HG02938 (cell line): Measurements from ENCODE around the gene RAB9B.
"Not testable (repeated sequence)": the region's sequence is repeated elsewhere in the genome, so short reads cannot be mapped to it uniquely, and the experiment has no call there.

Experiments
- ATAC-seq: cut with Tn5 transposase; IDR thresholded peaks from one replicate; pipeline ENCODE4 v1.9.1; 2021; ENCODE audit warnings: mild to moderate bottlenecking, moderate library complexity; ENCODE audit not compliant: unreplicated experiment

The RAB9B gene

GRCh38 chrX:103817101-103817500, 15.0 kb downstream of the RAB9B start:
- ATAC-seq = not testable (repeated sequence)

GRCh38 chrX:103811858-103812257, 20.2 kb downstream of the RAB9B start:
- no peak for ATAC-seq

- ATAC-seq = no peak
Measured at GRCh38 chrX:103806862-103807474, 25.1 kb downstream of the RAB9B start.

- ATAC-seq = no peak
Measured at GRCh38 chrX:103805860-103806259, 26.2 kb downstream of the RAB9B start.

- ATAC-seq = no peak
Measured at GRCh38 chrX:103800318-103800717, 31.7 kb downstream of the RAB9B start.

GRCh38 chrX:103797691-103798090, 34.4 kb downstream of the RAB9B start:
- no peak for ATAC-seq

- no peak for ATAC-seq
Measured at GRCh38 chrX:103794119-103794518, 37.9 kb downstream of the RAB9B start.

- ATAC-seq = no peak
Measured at GRCh38 chrX:103793545-103793940, 38.5 kb downstream of the RAB9B start.

GRCh38 chrX:103792916-103793544, 39.0 kb downstream of the RAB9B start:
- ATAC-seq = no peak

GRCh38 chrX:103791826-103792485, 40.1 kb downstream of the RAB9B start:
- no peak for ATAC-seq

- no peak for ATAC-seq
Measured at GRCh38 chrX:103791228-103791627, 40.8 kb downstream of the RAB9B start.

GRCh38 chrX:103789004-103789403, 43.1 kb downstream of the RAB9B start:
- peak; percentile 79 for ATAC-seq

- ATAC-seq = no peak
Measured at GRCh38 chrX:103783971-103784370, 48.1 kb downstream of the RAB9B start.

GRCh38 chrX:103783196-103783595, 48.9 kb downstream of the RAB9B start:
- ATAC-seq = no peak

GRCh38 chrX:103782640-103783039, 49.4 kb downstream of the RAB9B start:
- ATAC-seq = no peak

- ATAC-seq = no peak
Measured at GRCh38 chrX:103781706-103782105, 50.4 kb downstream of the RAB9B start.

GRCh38 chrX:103781062-103781402, 51.0 kb downstream of the RAB9B start:
- no peak for ATAC-seq

- ATAC-seq = no peak
Measured at GRCh38 chrX:103780336-103781061, 51.6 kb downstream of the RAB9B start.

- no peak for ATAC-seq
Measured at GRCh38 chrX:103779141-103779789, 52.8 kb downstream of the RAB9B start.

- ATAC-seq = no peak
Measured at GRCh38 chrX:103776546-103776945, 55.5 kb downstream of the RAB9B start, which contains the start of gene PLP1. PLP1 (plus strand) TSS chrX:103776840; CDS start chrX:103776996, 156 bp downstream.

GRCh38 chrX:103774070-103774642, 57.9 kb downstream of the RAB9B start:
- ATAC-seq = no peak
